ES-I3 (cell line): ENCODE measurements around the gene C11orf52.

Experiments used
- H3K36me3 ChIP-seq: 2 replicates; pipeline ENCODE4 v1.6.1; 2013; ENCODE audit warnings: mild to moderate bottlenecking, low read length, control low read depth, moderate library complexity; ENCODE audit not compliant: insufficient read depth
- H3K4me1 ChIP-seq: 2 replicates; pipeline ENCODE4 v1.6.1; 2013; ENCODE audit warnings: mild to moderate bottlenecking, control low read depth, low read length; ENCODE audit not compliant: insufficient read depth
- H3K9ac ChIP-seq: 2 replicates; pipeline ENCODE4 v1.6.1; 2013; ENCODE audit warnings: low read depth, mild to moderate bottlenecking, low read length, moderate library complexity
- H3K9me3 ChIP-seq: 2 replicates; pipeline ENCODE4 v1.6.1; 2013; ENCODE audit warnings: mild to moderate bottlenecking, low read length, moderate library complexity; ENCODE audit not compliant: control insufficient read depth, insufficient read depth

C11orf52 gene

DNA sequence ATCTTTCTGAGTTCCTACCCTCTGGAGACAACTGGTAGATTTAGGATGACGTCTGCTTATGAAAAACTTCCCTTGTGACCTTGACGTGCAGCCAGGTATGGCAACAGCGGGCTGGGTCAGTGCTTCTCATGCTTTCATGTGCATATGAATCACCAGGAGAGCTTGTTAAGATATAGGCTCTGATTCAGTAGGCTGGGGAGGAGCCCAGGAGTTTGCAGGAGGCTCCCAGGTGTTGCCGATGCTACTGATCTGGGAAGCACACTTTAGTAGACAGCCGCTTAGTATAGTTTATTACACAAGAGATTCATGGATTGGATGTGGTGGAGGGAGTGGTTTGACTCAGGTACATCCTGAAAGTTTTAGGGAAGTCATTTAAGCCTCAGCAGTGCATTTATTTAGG, 42.2 kb downstream of the C11orf52 start:
- Histone ChIP-seq H3K9ac (no peak overlapping the region), H3K9me3 (no peaks in the 10 kb centered on the region), H3K4me1 (peaks cover 12% of the 10 kb centered on the region), H3K36me3 (no peaks in the 10 kb centered on the region)

DNA sequence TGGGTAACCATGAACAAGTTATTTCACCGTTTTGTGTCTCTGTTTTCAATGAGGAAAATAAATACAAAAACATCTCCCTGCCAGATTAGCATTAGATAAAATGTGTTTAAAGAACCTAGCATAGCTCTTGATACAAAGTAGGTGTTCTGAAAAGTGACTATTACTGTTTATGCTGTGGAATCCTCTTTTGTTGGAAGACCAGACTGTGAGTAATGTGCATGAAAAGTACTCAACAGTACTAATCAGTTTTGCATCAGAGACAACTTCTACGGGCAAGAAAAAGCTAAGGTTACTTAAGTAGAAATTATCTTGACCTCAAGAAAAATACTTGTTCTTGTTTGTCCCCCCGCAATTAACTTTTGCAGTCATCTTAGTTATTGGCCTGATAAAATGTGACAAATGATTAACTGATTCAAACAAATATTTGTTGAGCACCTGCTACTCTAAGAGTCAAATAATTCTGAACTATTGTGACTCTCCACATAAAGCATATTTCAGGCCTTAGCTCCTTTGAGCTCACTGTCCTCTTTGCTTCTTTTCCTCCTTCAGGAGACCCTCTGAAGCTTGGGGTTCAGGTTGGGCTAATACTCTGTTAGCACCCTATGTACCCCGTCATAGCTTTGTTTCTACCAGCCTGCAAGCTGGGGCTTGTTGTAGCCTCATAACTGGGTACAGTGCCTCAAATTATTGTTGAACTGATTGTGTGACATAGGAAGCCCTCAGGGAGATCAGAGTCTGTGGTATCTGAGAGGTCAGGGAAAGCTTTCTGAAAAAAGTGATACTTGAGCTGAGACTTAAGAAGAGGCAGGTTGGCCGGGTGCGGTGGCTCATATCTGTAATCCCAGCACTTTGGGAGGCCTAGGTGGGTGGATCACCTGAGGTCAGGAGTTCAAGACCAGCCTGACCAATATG, 42.9 kb downstream of the C11orf52 start:
- Histone ChIP-seq H3K9me3 (no peaks in the 10 kb centered on the region), H3K9ac (no peak overlapping the region), H3K36me3 (no peaks in the 10 kb centered on the region), H3K4me1 (peaks cover 12% of the 10 kb centered on the region)

DNA sequence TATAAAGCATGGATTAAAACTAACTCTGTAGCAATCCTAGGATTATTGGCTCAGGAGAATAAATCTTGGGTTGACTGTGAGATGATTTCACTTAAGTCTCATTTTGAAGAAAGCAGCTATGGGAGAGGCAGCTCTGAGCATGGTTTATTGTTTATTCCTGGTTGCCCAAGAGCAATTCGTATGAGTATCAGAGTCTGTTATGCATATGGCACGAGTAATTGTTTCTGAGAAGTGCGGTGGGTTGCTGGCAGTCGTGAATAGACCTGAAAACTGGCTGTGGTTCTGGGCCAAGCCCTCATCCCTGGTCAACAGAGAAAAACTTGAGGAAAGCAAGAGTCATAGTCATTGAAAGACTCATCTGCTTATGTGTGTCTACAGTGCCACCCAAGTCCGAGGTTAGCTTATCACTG, 45.2 kb downstream of the C11orf52 start:
- Histone ChIP-seq H3K4me1 (peaks cover 12% of the 10 kb centered on the region), H3K9me3 (no peaks in the 10 kb centered on the region), H3K9ac (no peak overlapping the region), H3K36me3 (no peaks in the 10 kb centered on the region)

DNA sequence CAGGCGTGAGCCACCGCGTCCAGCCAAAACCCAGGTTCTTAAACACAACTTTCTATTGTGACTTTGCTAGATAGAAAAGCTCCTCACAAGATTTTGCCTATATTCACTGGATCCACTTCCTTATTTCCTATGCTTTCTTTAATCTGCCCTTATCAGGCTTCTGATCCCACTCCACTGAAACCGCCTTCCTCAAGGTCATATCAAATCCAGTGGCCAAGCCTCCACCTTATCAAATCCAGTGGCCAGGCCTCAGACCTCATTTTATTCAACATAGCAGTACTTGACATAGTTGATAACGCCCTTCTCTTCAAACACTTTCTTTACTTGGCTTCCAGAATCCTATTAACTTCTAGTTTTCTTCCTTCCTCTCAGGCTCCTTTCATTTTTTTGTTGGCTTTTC, 48.0 kb downstream of the C11orf52 start:
- H3K36me3 ChIP-seq, result no peaks in the 10 kb centered on the region
- H3K9ac ChIP-seq, result no peak overlapping the region
- H3K9me3 ChIP-seq, result no peaks in the 10 kb centered on the region
- H3K4me1 ChIP-seq, result peaks cover 2% of the 10 kb centered on the region; the same call in 1 of the 2 replicates

DNA sequence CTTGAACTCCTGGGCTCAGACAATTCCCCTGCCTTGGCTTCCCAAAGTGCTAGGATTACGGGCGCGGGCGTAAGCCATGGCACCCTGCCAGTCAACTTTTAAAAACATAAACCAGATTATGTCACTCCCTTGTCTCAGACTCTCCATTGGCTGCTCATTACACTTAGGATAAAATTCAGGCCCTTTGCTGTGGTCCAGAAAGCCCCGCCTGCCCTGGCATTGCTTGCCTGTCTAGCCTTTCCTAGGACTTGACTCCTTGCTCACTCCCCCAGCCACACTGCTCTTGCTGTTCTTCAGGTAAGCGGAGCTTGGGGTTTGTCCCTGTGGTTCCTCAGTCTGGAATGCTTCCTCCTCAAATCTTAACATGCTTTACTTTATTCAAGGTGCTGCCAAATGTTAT, 48.9 kb downstream of the C11orf52 start:
- Histone ChIP-seq H3K4me1 (no peaks in the 10 kb centered on the region), H3K9ac (no peak overlapping the region), H3K9me3 (no peaks in the 10 kb centered on the region), H3K36me3 (no peaks in the 10 kb centered on the region)

DNA sequence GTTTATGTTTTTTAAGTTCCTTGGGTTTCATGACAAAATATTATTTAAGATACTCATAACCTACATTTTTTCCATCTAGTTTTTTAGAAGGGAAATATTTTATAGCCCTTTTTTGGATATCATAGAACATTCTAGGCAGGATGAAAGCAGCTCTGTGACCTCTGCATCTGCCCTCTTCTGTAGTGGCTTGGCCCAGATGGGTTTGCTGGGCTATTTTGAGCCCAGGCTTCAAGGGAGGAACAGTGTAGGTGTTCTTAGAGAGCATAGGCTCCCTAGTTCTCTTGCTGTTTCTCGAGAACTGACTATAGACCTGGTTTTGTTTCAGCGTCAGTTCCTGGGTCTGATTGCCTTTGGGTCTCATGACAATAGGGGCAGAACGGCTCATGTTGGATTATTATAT, 50.6 kb downstream of the C11orf52 start:
- no peak overlapping the region for H3K9ac ChIP-seq
- no peaks in the 10 kb centered on the region for H3K4me1 ChIP-seq
- H3K36me3 ChIP-seq, result no peaks in the 10 kb centered on the region
- no peaks in the 10 kb centered on the region for H3K9me3 ChIP-seq

DNA sequence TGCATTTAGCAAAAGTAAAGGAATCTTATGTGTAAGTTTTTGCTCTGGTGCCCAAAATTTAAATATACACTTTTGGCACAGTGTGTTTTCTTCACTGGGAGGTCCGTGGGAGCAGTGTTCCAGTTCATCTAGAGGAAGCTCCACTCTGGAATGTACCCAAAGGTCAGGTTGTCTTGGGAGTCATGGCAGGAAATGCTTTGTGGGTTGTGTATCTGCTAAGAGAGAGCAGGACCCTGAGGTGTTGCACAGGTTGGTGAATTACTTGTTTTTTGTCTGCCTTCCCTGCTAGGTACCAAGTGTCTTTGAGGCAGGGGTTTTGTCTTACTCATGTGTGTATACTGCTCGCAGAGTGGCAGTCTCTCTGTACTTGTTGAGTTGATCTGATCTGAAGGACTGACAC, 55.7 kb downstream of the C11orf52 start:
- Histone ChIP-seq H3K36me3 (no peaks in the 10 kb centered on the region), H3K9ac (no peak overlapping the region), H3K9me3 (no peaks in the 10 kb centered on the region), H3K4me1 (peaks cover 7% of the 10 kb centered on the region; the same call in 1 of the 2 replicates)

DNA sequence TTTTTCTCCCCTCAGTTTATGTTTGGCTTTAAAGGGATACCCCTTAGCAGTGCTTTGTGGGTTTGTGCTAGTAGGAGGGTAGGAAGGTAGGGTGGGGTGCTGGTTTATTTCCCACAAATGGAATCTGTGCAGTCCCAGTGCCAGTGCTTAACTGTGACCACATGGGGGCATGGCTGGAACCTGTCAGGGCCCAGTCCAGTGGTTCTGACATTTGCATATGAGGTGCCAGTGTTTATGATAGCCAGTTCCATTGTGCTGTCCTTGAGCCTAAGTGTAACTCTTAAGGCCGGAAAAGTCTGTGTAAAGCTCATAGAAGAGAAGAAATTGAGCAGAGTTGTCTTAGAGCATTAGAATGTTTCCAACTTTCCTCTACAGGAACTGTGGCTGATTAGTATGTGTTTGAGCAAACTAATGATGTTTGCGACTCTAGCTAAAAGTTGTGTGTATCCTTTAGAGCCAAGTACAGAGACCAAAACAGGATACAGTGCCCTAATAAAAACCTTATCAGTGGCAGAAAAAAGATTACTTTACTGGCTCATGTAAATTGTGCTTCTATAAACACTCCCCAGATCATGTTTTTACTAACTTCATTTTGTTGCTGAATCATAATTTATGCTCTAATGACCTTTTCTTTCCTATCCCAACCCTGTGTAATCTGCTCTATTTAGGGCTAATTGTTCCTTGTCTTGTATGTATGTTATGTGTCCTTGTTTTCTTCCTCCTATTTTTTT, 56.5 kb downstream of the C11orf52 start:
- H3K36me3 ChIP-seq, result no peaks in the 10 kb centered on the region
- H3K4me1 ChIP-seq, result peaks cover 7% of the 10 kb centered on the region; the same call in 1 of the 2 replicates
- no peak overlapping the region for H3K9ac ChIP-seq
- H3K9me3 ChIP-seq, result no peaks in the 10 kb centered on the region

DNA sequence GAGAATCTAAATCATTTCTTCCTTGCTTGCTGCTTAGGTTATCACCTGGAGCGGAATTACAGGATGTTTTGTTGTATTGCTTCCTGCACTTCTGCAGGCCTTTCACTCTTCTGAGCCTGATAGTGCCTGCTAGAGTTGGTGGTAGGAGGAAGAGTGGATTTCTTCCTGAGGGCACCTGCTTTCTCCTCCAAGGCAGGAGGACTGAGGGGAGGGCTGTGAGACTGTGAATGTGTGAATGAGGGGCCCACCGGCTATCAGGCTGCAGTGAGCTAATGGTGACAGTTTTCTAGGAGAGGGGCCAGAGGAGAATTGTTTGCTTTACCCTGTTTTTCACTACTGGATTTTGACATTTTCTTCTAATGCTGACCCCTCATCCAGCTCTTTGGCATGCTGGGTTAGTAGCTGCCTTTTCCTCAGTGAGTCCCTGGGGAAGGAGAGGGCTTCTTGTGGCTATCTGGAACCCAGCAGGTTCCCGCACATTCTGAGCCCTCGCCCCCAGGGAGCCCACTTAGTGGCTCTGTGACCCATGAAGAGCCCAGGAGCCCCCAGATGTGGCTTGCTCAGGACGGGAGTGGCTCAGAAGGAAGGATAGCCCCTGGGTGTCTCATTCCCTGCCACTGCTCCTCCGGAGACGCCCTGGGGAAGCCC, 57.5 kb downstream of the C11orf52 start:
- H3K9me3 ChIP-seq, result no peaks in the 10 kb centered on the region

More for the DNA sequence above, 57.5 kb downstream of the C11orf52 start:
- Histone ChIP-seq H3K4me1 (peaks cover 7% of the 10 kb centered on the region; the same call in 1 of the 2 replicates), H3K36me3 (no peaks in the 10 kb centered on the region), H3K9ac (peak overlapping the region; percentile 84)
